CD14-positive monocyte (primary cell): Measurements from ENCODE around the gene RASSF1. TPM values are rescaled to one million over a fixed set of nuclear protein-coding genes. Genes with fewer than 3 reads are reported as not detected.
A peak's percentile ranks its signal among the peaks of the same experiment; 100 is the strongest.

ENCODE experiments used
- DNase-seq, 3 donors: peaks; one replicate each; pipeline ENCODE4 v3.0.0-alpha.2; 2011 to 2022
- H2AFZ ChIP-seq: 2 replicates; pipeline ENCODE4 v1.6.0; 2012; ENCODE audit warnings: mild to moderate bottlenecking, low read depth, low read length, inconsistent platforms; ENCODE audit not compliant: insufficient read depth, poor library complexity, severe bottlenecking
- H3K27ac ChIP-seq, 2 donors: 1 replicate in 1 of 2; 2 replicates in 1 of 2; pipeline ENCODE4 v1.5.1; 2012 to 2013; ENCODE audit warnings: low read length in 2 of 2, control low read depth in 1 of 2, inconsistent platforms in 1 of 2, low read depth in 1 of 2, mild to moderate bottlenecking in 1 of 2
- H3K27me3 ChIP-seq, 2 donors: one replicate each; pipeline versions ENCODE4 v1.6.0 to v1.6.1; 2011 to 2013; ENCODE audit warnings: low read length in 2 of 2; ENCODE audit not compliant: control insufficient read depth in 2 of 2, insufficient read depth in 2 of 2
- H3K36me3 ChIP-seq, 2 donors: replicated peaks in 1 of 2; 1 replicate in 1 of 2; 2 replicates in 1 of 2; pipeline versions ENCODE4 v1.5.1 to v1.6.1; 2012 to 2013; ENCODE audit warnings: low read length in 2 of 2, control low read depth in 1 of 2, inconsistent platforms in 1 of 2, mild to moderate bottlenecking in 1 of 2; ENCODE audit not compliant: insufficient read depth in 2 of 2, control insufficient read depth in 1 of 2
- H3K4me1 ChIP-seq, 2 donors: 1 replicate in 1 of 2; 2 replicates in 1 of 2; pipeline versions ENCODE4 v1.5.1 to v1.6.1; 2012 to 2013; ENCODE audit warnings: low read length in 2 of 2, control low read depth in 1 of 2, inconsistent platforms in 1 of 2, mild to moderate bottlenecking in 1 of 2, moderate library complexity in 1 of 2; ENCODE audit not compliant: insufficient read depth in 2 of 2, control insufficient read depth in 1 of 2
- H3K4me2 ChIP-seq: replicated peaks from 2 replicates; pipeline ENCODE3; 2012; ENCODE audit warnings: low read length, moderate library complexity, mild to moderate bottlenecking; ENCODE audit not compliant: poor library complexity, severe bottlenecking; ENCODE audit errors: extremely low read depth
- H3K4me3 ChIP-seq, 3 experiments: fragments of 200-600 bp in 1 of 3; sonication (generic) in 1 of 3; replicated peaks in 1 of 3; 1 replicate in 2 of 3; 2 replicates in 1 of 3; pipeline ENCODE4 v1.5.1; 2011 to 2013; ENCODE audit warnings: low read length in 3 of 3, mild to moderate bottlenecking in 3 of 3, control low read depth in 2 of 3, low read depth in 2 of 3, inconsistent platforms in 1 of 3, moderate library complexity in 1 of 3
- H3K79me2 ChIP-seq: 2 replicates; pipeline ENCODE4 v1.6.0; 2012; ENCODE audit warnings: mild to moderate bottlenecking, control low read depth, inconsistent platforms, low read length, moderate library complexity; ENCODE audit not compliant: insufficient read depth
- H3K9ac ChIP-seq: 2 replicates; pipeline ENCODE4 v1.6.0; 2017; ENCODE audit warnings: low read length, mild to moderate bottlenecking; ENCODE audit not compliant: insufficient read depth, poor library complexity, severe bottlenecking
- H3K9me3 ChIP-seq, 2 donors: replicated peaks in 1 of 2; 1 replicate in 1 of 2; 2 replicates in 1 of 2; pipeline versions ENCODE4 v1.5.1 to v1.6.1; 2012 to 2013; ENCODE audit warnings: low read length in 2 of 2, control low read depth in 1 of 2; ENCODE audit not compliant: control insufficient read depth in 1 of 2, insufficient read depth in 1 of 2
- H4K20me1 ChIP-seq: 2 replicates; pipeline ENCODE4 v1.6.0; 2012; ENCODE audit warnings: mild to moderate bottlenecking, low read length, control low read depth, moderate library complexity; ENCODE audit not compliant: insufficient read depth
- H3K27ac Mint-ChIP-seq, 7 donors: one replicate each; pipeline ENCODE4 v1.8.0; 2020; ENCODE audit warnings: mild to moderate bottlenecking in 7 of 7, mixed read lengths in 7 of 7, moderate library complexity in 6 of 7, inconsistent platforms in 2 of 7
- H3K27me3 Mint-ChIP-seq, 3 donors: one replicate each; pipeline ENCODE4 v1.8.0; 2021 to 2022; ENCODE audit warnings: low read depth in 3 of 3, mild to moderate bottlenecking in 3 of 3, mixed read lengths in 3 of 3, moderate library complexity in 3 of 3, inconsistent platforms in 1 of 3
- H3K36me3 Mint-ChIP-seq, 2 donors: one replicate each; pipeline ENCODE4 v1.8.0; 2020; ENCODE audit warnings: mixed read lengths in 2 of 2, inconsistent platforms in 1 of 2, mild to moderate bottlenecking in 1 of 2
- H3K4me1 Mint-ChIP-seq: one replicate; pipeline ENCODE4 v1.8.0; 2020; ENCODE audit warnings: mild to moderate bottlenecking, mixed read lengths
- H3K4me3 Mint-ChIP-seq, 2 donors: one replicate each; pipeline ENCODE4 v1.8.0; 2020; ENCODE audit warnings: mild to moderate bottlenecking in 2 of 2, mixed read lengths in 2 of 2, moderate library complexity in 1 of 2
- H3K9me3 Mint-ChIP-seq, 7 donors: one replicate each; pipeline ENCODE4 v1.8.0; 2020 to 2022; ENCODE audit warnings: mixed read lengths in 7 of 7, mild to moderate bottlenecking in 6 of 7, moderate library complexity in 6 of 7, inconsistent platforms in 2 of 7
- WGBS: methylation state at CpG from one replicate; pipeline ENCODE4 v1.1.5; 2013; ENCODE audit warnings: missing lambda C conversion rate; ENCODE audit not compliant: insufficient coverage; 5-methylcytosine and 5-hydroxymethylcytosine counted together
- intact Hi-C, 2 donors: fragments of 100-400 bp; cut with micrococcal nuclease; formaldehyde crosslinking; loops; one replicate each; pipeline versions ENCODE4 v1.15.0 to v1.15.1; 2023
- polyA plus RNA-seq, 3 donors: library from polyadenylated mRNA; depleted of rRNA in 1 of 3; unstranded in 2 of 3; stranded (reverse) in 1 of 3; fragments of 300-500 nt in 2 of 3; fragments of >200 nt in 1 of 3; fragmentation: Illumina TruSeq in 2 of 3; gene quantifications; 1 replicate in 2 of 3; 2 replicates in 1 of 3; pipeline ENCODE4 v1.2.3, GENCODE V29; 2012 to 2021
- TF ChIP-seq, protein P1 (sequence below): fragments of 200-600 bp; IDR thresholded peaks from one replicate; pipeline ENCODE4 v1.8.0; 2022; ENCODE audit warnings: antibody characterized with exemption, mild to moderate bottlenecking

Gene RASSF1
- polyA plus RNA-seq, 3 donors, result 16.0 to 229 (median 24.0) TPM

- 76% methylated on average over 14 of the region's 22 CpGs for WGBS
- no peak overlapping the region for H3K27ac Mint-ChIP-seq
Measured at GRCh38 chr3:50374363-50375257, 34.0 kb upstream of the RASSF1 start.

GRCh38 chr3:50373146-50374051 lies 32.8 kb upstream of the RASSF1 start:
- Histone ChIP-seq H3K79me2 (no peaks in the 10 kb centered on the region), H3K9ac (no peak overlapping the region), H3K4me1 (no peaks in the 10 kb centered on the region), H3K9me3 (no peaks in the 10 kb centered on the region), H2AFZ (no peak overlapping the region), H3K27me3 (no peaks in the 10 kb centered on the region), H3K27ac (no peak overlapping the region), H3K36me3 (no peaks in the 10 kb centered on the region), H3K4me2 (no peak overlapping the region), H3K4me3 (no peak overlapping the region), H4K20me1 (no peaks in the 10 kb centered on the region)
- Mint-ChIP-seq H3K4me1 (no peaks in the 10 kb centered on the region), H3K9me3 (no peaks in the 10 kb centered on the region), H3K27ac (no peak overlapping the region), H3K36me3 (no peaks in the 10 kb centered on the region), H3K27me3 (peaks cover 5 to 6% (median 5%) of the 10 kb centered on the region in 3 donors), H3K4me3 (peak overlapping the region in 1 of 2 donors; percentile 6)
- intact Hi-C loops, result no loop called here
- 68% methylated on average over 4 of the region's 12 CpGs for WGBS
- no peak for DNase-seq
- TF ChIP-seq, protein P1, sequence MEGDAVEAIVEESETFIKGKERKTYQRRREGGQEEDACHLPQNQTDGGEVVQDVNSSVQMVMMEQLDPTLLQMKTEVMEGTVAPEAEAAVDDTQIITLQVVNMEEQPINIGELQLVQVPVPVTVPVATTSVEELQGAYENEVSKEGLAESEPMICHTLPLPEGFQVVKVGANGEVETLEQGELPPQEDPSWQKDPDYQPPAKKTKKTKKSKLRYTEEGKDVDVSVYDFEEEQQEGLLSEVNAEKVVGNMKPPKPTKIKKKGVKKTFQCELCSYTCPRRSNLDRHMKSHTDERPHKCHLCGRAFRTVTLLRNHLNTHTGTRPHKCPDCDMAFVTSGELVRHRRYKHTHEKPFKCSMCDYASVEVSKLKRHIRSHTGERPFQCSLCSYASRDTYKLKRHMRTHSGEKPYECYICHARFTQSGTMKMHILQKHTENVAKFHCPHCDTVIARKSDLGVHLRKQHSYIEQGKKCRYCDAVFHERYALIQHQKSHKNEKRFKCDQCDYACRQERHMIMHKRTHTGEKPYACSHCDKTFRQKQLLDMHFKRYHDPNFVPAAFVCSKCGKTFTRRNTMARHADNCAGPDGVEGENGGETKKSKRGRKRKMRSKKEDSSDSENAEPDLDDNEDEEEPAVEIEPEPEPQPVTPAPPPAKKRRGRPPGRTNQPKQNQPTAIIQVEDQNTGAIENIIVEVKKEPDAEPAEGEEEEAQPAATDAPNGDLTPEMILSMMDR, result no peak

More at GRCh38 chr3:50374363-50375257, 34.0 kb upstream of the RASSF1 start:
- no peaks in the 10 kb centered on the region for H3K79me2 ChIP-seq
- no peak overlapping the region for H3K4me2 ChIP-seq
- Mint-ChIP-seq H3K9me3 (no peaks in the 10 kb centered on the region), H3K27me3 (peaks cover 5 to 6% (median 5%) of the 10 kb centered on the region in 3 donors), H3K4me1 (no peaks in the 10 kb centered on the region), H3K36me3 (no peaks in the 10 kb centered on the region), H3K4me3 (no peak overlapping the region)
- TF ChIP-seq, protein P1, result no peak
- H3K9ac ChIP-seq, result no peak overlapping the region
- no peaks in the 10 kb centered on the region for H3K4me1 ChIP-seq
- H4K20me1 ChIP-seq, result no peaks in the 10 kb centered on the region
- H3K27ac ChIP-seq, result no peak overlapping the region
- H3K36me3 ChIP-seq, result no peaks in the 10 kb centered on the region
- no peaks in the 10 kb centered on the region for H3K27me3 ChIP-seq
- DNase-seq, result no peak
- H3K9me3 ChIP-seq, result no peaks in the 10 kb centered on the region
- no peak overlapping the region for H2AFZ ChIP-seq
- intact Hi-C loops, result no loop called here
- H3K4me3 ChIP-seq, result no peak overlapping the region
